OCI-M2 (cell line): ENCODE results near the gene MACROD1.

Experiments
- DNase-seq: peaks from one replicate; lab custom pipeline; 2025; ENCODE audit not compliant: unreplicated experiment; lab: John Stamatoyannopoulos, UW

Gene MACROD1

DNA sequence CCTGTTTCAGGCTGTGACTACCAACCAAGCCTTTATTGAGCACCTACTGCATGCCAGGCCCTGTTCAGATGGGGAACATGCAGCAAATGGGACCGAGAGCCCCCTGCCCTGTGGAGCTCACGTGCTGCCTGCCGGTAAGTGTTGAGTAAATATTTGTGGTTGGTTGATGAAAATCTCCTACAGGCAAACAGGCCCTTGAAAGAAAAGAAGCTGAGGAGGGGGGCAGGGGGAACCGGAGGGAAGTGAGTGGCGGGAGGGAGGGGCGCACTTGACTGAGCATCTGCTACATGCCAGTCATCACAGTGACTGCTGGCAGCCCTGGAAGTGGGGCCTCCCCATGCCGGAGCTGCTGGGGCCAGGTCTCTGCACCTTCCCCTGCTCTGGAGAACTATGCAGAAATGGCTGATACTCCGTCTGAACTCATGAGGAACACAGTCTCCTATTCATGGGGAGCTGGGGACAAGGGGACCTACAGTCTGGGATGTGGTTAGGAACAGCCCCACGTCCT is 34.2 kb downstream of the MACROD1 start:
- DNase-seq, result no peak

DNA sequence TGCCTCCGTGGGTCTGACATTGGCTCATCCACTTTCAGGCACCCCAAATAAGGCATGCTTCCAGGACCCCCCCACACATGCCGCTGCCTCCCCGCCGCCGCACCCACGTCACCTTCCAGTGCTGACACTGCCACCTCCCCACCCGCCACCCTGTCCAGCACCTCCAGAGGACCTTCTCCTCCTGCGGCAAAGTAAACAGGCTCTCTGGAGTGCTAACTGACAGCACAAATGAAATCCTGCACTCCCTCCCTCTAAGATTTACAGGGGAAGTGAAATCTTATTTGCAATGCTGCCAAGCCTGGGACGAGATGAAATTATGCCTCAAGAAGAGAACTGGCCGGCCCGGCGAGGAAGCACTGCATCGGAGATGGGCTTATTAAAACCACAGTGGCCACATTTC is 35.3 kb downstream of the MACROD1 start:
- DNase-seq, result no peak

DNA sequence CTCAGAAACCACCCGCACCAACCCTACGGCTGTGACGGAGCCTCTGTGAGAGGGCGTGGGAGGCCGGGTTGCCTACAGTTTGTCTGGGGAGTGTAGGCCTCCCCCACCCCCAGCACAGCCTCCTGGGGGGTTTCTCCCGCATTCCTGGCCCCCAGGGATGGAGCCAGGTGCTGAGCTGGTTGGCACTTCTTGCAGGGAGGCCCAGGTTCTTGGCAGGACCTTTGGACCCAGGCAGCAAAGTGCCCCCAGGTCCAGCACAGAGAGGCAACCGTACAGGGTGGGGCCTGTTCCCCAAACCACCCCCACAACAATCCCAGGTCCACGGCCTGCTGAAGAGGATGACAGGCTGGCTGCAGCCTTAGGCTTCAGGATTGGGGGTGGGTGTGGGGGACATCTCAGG is 36.5 kb downstream of the MACROD1 start:
- DNase-seq, result no peak

DNA sequence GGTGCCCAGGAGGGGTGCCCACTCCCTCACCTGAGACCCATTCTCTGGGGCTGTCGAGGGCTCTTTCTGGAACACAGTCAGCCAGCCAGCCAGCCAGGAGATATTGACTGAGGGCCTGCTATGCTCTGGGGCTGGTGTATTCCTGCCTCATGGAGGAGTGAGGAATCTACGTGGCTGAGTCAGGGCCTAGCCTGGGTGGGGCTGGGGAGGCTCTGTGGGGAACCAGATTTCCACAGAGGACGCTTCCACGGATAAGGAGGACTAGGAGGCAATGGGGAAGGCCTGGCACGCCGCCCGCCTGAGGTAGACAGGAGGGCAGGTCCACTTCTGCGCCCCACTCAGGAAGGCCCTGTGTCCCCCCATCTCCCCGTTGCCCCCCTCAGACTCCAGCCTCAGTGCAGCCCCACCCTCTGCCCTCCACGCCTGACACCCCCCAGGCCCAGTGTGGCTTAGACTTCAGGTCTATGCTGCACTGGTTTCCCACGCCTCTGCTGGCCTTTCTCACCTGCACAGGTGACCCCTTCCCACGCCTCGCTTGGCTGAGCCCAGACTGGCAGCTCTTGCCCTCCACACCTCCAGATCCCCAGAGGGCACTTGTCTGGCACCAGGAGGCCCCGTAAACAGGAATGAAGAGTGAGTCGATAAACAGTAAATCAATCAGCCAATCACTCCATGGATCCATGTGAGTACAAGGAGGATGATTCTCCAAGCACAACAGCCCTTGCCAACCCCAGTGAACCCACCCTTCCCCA is 37.5 kb downstream of the MACROD1 start:
- DNase-seq, result no peak

DNA sequence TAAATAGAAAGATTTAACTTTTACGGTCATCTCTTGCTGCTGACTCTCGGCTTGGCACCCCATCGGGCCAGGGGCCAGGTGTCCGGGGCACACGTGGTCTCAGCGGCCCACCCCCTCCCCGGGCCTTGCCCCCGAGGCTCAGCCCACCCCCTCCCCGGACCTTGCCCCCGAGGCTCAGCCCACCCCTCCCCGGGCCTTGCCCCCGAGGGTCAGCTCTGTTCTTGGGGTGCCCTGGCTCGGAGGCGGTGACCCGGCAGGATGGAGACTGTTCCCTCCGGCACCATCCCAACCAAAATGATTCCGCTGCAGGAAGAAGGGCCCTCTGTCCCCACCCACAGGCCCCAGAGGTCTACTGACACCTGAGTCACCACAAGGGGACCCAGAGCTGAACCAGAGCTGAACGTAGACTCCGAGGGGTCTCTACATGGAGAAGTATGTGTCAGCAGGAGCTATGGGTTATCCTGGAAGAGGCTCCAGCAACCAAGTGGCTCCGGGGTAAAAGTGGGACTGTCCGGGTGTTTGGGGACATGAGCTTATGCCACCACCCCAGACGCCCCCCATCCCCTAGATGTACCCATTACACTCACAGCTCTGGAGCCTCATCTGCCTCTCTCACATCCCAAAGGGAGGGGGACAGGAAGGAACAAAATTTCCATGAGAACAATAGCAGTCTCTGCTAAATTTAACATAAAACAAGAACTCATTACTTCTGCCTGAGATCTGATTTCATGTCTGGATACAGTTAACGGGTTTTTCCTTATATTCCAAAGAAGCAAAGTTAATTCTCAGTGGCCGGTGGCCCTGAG is 38.4 kb downstream of the MACROD1 start:
- DNase-seq, result no peak

DNA sequence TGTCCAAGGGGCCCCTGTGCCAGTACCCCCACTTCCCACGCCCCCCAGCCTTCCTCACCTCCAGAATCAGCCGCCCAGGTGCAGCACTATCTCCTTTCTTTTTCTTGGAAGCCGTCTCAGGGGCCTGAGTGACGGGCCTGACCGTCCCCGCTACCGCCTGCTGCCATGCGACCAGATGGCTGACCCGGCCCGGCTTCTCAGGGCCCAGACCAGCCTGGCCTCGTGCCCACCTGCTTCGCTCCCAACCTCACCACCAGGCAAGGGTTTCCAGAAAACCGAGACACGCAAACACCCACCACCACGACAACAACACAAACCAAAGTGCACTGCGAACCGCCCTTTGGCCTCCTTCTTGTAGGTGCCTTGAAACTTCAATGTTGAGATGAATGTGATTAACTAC is 39.1 kb downstream of the MACROD1 start:
- no peak for DNase-seq

DNA sequence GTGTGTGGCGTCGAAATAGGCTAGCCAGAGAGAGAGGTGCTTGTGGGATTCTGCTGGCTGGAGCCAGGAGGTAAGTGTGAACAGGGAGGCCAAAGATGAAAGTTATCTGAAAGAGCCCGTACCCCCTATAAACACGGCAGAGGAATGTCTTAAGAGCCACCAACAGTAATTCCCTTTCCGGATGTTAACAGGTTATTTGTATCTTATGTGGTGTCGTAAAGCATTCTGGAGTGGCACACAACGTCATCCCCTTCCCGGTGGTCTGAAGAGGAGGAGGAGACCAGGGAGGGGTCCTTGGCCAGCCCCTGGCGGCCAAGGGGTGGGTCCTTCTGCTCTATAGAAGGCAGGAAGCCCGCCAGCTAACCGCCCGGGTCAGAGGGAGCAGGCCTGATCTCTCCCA is 39.5 kb downstream of the MACROD1 start:
- no peak for DNase-seq

DNA sequence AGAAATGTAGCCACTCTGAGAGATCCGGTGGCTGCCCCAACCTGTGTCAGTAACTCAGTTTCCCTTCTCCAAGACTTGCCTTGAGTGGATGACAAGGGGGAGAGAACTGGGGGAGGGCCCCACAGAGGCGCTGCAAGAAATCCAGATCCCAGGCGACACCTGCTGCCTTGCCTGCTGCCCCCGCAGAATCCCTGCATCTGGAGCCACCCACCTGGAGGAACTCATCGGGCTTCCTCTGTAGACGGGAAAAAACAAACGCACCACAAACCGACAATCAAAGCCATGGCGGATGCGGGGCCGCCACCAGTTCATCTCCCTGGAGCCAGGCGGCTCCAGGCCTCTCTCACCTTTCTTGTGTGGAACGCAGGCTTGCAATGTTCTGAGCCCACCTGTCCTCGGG is 40.2 kb downstream of the MACROD1 start:
- DNase-seq, result no peak

DNA sequence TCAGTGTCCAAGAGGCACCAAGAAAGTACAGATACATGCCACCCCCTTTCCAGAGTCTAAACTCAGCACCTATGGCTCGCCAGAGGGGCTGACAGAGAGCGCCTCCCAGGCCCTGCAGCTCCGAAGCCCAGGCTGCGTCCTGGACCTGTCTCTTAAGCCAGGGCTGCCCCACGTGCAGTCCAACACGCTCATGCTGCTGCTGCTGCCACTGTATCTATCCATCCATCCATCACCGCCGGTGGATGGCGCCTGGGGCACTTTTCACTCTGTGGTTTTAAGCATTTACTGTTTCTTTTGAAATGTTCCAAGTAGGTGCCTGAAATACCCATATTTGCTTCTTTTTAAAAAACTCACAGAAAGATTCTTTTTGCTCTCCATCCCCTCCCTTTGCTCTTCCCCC is 41.8 kb downstream of the MACROD1 start:
- DNase-seq, result no peak

DNA sequence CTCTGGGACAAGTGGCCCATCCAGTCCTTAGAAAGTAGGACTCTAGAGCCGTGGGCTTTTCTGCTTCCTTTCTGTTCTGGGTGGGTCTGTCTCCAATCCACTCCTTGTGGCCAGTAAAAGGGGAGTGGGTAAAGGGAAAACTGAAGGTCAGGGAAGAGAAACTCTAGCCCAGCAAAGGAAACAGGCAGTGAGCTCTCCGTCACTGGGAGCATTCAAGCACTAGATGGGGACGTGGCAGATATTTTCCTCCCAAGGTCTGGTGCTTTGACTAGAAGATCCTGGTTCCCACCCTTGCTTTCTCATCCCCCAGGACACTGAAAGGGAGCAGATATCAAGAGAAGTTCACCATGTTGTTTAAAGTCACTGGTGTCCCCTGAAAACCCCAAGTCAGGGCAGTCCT is 42.2 kb downstream of the MACROD1 start:
- no peak for DNase-seq

DNA sequence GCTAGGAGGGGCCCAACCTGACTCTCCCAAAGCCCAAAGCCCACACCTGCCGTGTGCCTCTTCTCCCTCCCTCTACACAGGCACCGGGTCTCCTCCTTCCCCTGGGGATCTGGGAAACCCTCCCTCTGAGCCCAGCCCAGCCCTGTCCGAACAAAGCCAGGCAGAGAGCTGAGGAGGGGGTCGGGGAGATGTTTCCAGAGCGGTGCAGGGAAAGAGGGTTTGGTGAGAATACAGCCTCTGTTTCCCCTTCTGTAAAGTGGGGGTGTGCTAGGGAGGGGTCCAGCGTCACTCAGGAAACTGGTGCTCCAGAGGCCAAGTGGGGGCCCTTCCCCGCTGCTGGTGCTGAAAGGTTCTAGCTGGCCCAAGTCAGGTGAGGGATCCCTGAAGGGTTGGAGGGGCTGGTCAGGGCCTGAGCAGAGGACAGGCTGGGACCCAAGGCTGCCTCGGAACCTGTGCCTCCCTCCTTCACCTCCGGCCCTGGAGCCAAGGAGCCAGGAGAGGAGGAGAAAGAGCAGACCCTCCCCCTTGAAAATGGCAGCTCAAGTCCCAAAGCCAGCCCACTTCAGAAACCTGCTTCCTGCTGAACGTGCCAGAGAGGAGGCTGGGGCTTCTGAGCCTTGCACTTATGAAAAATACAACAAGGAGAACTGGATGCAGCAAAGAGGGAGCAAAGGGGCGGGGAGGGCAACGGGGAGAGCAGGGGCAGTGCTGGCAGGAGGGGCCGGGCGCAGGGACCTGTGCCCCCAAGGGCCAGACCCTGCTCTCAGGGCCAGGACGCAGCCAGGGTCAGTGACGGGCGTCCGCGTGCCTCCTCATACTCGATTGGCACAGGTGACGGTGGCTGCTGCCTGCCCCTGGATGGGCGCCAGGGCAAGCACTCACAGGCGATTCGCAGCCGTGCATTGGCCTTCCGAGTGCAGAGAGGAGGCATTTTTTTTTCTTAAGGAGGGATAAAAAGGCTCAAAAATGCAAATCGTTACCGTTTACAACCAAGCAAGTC is 43.2 kb downstream of the MACROD1 start:
- no peak for DNase-seq

DNA sequence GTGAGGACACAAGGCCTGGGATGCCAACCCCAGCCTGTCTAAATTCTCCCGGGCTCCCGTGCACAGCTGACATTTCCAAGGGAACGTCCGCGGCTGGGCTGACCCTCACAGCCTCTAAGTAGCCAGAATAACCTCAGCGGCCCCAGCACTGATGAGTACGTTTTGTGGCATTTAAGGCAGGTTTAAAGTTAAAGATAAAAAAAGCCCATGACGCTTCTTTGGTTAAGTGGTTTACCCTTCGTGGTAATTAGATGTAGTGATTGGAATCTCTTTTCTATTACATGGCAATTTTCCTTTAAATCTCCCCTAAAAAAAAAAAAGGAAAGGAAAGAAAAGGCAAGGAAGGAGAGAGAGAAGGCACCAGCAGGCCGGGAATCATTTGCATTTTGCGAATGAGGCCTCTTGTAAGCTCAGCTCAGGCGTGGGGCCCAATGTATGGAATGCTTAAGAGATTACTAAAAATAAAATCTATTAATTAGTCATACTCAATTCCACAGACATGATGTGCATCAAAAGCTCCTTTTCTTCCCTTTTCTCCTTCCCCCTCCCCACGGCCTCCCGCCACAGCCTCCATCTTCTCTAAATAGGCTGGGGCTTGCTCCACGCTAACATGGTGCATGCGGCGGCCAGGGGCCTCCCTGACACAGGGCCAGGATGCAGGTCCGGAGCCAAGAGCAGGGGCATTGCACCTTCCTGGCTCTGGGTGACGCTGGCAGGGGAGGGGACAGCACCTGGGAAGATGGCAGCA is 44.1 kb downstream of the MACROD1 start:
- no peak for DNase-seq

DNA sequence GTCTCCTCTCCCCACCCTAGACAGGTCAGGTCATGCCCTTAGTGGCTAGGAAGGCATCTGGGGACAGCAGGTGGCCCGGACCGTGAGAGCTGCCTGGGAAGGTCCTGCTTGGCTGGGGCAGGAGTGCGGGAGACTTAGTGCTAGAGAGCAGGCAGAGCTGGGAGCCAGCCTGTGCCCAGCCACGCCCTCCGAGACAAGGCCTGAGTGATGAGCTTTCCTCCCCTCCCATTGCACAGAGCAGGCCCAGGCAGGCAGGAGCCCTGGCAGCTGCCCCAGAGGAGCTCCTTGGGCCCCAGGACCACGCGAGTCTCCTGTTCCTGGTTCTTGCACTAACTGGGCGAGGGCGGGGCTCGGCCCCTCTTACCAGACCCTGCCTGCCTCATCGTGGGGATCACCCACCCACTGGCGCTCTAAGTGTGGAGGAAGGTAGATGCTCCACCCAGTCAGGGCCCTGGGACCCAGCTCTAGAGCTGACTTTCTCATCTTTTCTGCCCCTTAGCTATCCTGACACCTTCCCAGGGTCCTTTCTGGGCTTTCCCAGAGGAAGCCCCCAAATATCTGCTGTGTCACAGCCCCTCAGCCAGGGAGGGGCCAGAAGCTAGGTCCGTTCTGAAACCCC is 44.9 kb downstream of the MACROD1 start:
- DNase-seq, result no peak

DNA sequence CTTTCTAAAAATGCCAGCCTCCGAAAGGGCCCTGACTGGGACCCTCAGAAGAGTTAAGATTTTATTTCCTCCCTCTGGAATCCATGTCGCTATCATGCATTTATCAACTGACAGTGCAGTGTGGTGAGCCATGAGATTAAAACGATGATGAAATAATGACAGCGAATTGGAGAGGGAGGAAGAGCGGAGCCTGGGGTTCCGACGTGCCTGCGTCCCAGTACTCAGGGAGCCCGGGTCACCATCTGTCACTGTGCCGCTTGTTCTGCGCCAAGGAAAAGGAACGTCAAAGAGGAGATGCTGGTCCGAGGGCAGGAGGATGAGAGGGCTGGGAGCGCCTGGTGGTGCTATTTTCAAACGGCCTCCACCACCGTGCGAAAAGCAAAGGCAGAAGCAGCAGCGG is 46.2 kb downstream of the MACROD1 start:
- no peak for DNase-seq

DNA sequence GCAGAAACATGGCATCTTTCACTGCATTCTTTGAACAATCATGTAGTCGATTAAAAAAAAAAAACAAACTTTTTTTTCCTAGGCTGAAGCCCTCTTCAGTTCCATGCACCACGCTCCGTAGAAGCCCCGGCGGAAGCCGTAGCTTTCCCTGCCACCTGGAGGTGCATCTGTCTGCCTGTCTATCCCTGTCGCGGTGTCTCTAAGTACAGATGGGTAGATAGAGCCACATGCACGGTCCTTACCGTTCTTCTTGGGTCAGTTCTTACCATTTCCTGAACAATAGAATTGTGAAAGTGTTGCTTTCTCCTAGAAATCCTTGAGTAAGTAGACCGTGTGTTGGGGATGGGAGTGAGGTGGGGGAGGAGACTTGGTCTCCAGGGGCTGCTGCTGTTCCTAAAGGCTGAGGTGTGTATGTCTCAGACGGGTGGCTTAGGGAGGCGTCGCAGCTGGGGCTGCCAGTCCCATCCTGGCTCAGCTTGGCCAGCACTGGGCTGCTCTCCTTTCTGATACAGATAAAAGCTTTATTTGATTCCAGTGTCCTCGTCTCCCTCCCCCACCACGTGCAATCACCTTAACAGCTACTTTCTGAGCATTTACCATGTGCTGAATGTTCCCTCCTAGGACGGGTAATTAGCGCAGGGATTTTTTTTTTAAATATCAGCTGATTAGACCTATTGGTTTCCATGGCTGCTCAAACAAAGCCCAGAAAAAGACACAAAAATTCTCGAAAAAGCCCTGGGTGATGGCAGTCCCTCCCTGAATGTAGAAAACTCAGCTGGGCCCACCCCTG is 46.8 kb downstream of the MACROD1 start:
- DNase-seq, result no peak

DNA sequence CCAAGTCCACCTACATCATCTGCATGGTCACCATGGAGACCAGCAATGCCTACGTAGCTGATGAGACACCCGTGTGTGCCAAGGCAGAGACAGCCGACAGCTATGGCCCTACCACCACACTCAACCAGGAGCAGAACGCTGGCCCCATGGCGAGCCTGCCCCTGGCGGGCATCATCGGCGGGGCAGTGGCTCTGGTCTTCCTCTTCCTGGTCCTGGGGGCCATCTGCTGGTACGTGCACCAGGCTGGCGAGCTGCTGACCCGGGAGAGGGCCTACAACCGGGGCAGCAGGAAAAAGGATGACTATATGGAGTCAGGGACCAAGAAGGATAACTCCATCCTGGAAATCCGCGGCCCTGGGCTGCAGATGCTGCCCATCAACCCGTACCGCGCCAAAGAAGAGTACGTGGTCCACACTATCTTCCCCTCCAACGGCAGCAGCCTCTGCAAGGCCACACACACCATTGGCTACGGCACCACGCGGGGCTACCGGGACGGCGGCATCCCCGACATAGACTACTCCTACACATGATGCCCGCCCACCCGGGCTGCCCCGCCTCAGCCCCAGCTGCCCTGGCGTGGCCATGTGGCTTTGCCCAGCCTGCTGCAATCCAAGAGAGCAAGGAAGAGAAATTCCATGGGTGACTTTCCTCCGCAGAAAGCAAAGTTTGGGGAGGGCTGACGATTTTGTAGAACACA is 48.0 kb downstream of the MACROD1 start:
- DNase-seq, result no peak

DNA sequence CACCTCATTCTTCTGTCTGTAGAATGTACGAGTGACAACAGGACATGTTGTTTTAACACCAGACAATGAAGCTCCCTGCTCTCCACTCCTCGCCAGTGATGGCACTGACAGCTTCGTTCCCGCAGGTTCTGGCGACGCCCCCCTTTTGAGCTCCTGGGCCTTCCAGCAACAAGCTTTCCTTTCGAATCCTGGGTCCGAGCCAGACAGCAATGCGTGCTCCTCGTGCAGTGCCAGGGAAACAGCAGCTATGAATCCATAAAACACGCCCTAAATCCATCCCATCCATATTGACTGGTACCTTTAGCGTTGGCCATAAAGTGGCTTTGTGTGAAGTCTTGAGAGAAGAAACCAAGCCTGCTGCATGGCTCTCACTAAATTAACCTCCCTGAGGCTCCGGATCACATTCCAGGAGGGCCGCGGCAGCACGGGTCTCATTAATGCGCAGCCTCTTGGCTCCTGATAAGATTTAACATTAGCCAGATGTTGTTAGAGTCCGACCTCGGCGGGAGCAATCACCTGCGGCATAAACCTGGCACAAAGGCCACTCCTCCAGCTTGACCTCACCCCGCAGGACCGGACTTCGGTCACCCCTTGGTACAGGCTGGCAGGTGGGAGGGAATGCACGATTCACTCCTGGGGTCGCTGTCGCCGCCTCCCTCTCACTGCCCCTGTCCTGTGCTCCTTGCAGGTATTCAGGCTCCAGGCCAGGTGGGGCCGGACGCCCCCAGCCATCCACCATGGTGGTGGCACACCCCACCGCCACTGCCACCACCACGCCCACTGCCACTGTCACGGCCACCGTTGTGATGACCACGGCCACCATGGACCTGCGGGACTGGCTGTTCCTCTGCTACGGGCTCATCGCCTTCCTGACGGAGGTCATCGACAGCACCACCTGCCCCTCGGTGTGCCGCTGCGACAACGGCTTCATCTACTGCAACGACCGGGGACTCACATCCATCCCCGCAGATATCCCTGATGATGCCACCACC is 50.1 kb downstream of the MACROD1 start:
- DNase-seq, result no peak
